ENCODE data around the gene ADRA2B. TPM values are rescaled to one million over a fixed set of nuclear protein-coding genes. Genes with fewer than 3 reads are reported as not detected.
"Not testable (repeated sequence)": the region's sequence is repeated elsewhere in the genome, so short reads cannot be mapped to it uniquely, and the experiment has no call there.

Gene ADRA2B
- total RNA-seq, 1 experiment from 2014 or later = not detected

GRCh38 chr2:96163415-96163767 lies 47.0 kb upstream of the ADRA2B start:
- no TSS peak for BruUV-seq (replicated peaks)
- ChIA-PET POLR2A (ENCODE audit: low non-redundant PET) (no interaction called here), CTCF (no interaction called here)
- H3K27me3 ChIP-seq (replicated peaks; ENCODE audit: insufficient read depth, low read depth, low read length, poor library complexity) = no peaks in the 10 kb centered on the region
- H3K9me3 ChIP-seq (ENCODE audit: low read depth, low read length, poor library complexity, severe bottlenecking) = no peaks in the 10 kb centered on the region
- TF ChIP-seq EZH2 (IDR thresholded peaks at IDR 0.05; ENCODE audit: borderline replicate concordance, low read depth, low read length, poor library complexity, severe bottlenecking) = no peak
- TF ChIP-seq CTCF (conservative IDR thresholded peaks at IDR 0.05; ENCODE audit: low read depth, low read length) = no peak
- DNase-seq (ENCODE audit: low spot score) = no peak
- no peak overlapping the region for H3K4me3 ChIP-seq (ENCODE audit: low read depth, low read length, poor library complexity, severe bottlenecking)
- intact Hi-C loops (cut with micrococcal nuclease; ENCODE audit: unreplicated experiment) = no loop called here
- no peak overlapping the region for H3K27ac ChIP-seq (ENCODE audit: low read depth, low read length, poor library complexity, severe bottlenecking)
- H3K4me1 ChIP-seq (ENCODE audit: insufficient read depth, low read length, poor library complexity, severe bottlenecking) = peaks cover 3% of the 10 kb centered on the region
- no peaks in the 10 kb centered on the region for H3K36me3 ChIP-seq (ENCODE audit: insufficient read depth, low read length, poor library complexity, severe bottlenecking)

GRCh38 chr2:96161898-96162297 lies 45.5 kb upstream of the ADRA2B start:
- no peaks in the 10 kb centered on the region for H3K9me3 ChIP-seq (ENCODE audit: low read depth, low read length, poor library complexity, severe bottlenecking)
- H3K4me1 ChIP-seq (ENCODE audit: insufficient read depth, low read length, poor library complexity, severe bottlenecking) = peaks cover 18% of the 10 kb centered on the region
- intact Hi-C loops (cut with micrococcal nuclease; ENCODE audit: unreplicated experiment) = no loop called here
- no peak for DNase-seq (ENCODE audit: low spot score)
- BruUV-seq (replicated peaks) = no TSS peak
- no peak overlapping the region for H3K27ac ChIP-seq (ENCODE audit: low read depth, low read length, poor library complexity, severe bottlenecking)
- POLR2A ChIA-PET (ENCODE audit: low non-redundant PET) = no interaction called here
- TF ChIP-seq EZH2 (IDR thresholded peaks at IDR 0.05; ENCODE audit: borderline replicate concordance, low read depth, low read length, poor library complexity, severe bottlenecking) (no peak), CTCF (conservative IDR thresholded peaks at IDR 0.05; ENCODE audit: low read depth, low read length) (no peak)
- no peak overlapping the region for H3K4me3 ChIP-seq (ENCODE audit: low read depth, low read length, poor library complexity, severe bottlenecking)
- CTCF ChIA-PET = no interaction called here
- H3K36me3 ChIP-seq (ENCODE audit: insufficient read depth, low read length, poor library complexity, severe bottlenecking) = no peaks in the 10 kb centered on the region
- H3K27me3 ChIP-seq (replicated peaks; ENCODE audit: insufficient read depth, low read depth, low read length, poor library complexity) = no peaks in the 10 kb centered on the region

GRCh38 chr2:96160366-96160765 lies 44.0 kb upstream of the ADRA2B start:
- peaks cover 20% of the 10 kb centered on the region for H3K4me1 ChIP-seq (ENCODE audit: insufficient read depth, low read length, poor library complexity, severe bottlenecking)
- H3K9me3 ChIP-seq (ENCODE audit: low read depth, low read length, poor library complexity, severe bottlenecking); H3K27me3 ChIP-seq (replicated peaks; ENCODE audit: insufficient read depth, low read depth, low read length, poor library complexity); H3K4me3 ChIP-seq (ENCODE audit: low read depth, low read length, poor library complexity, severe bottlenecking); H3K36me3 ChIP-seq (ENCODE audit: insufficient read depth, low read length, poor library complexity, severe bottlenecking); H3K27ac ChIP-seq (ENCODE audit: low read depth, low read length, poor library complexity, severe bottlenecking); POLR2A ChIA-PET (ENCODE audit: low non-redundant PET); DNase-seq (ENCODE audit: low spot score); BruUV-seq (replicated peaks); intact Hi-C loops (cut with micrococcal nuclease; ENCODE audit: unreplicated experiment); CTCF ChIA-PET: not testable (repeated sequence)

- H3K4me3 ChIP-seq (ENCODE audit: low read depth, low read length, poor library complexity, severe bottlenecking) = no peak overlapping the region
- H3K27ac ChIP-seq (ENCODE audit: low read depth, low read length, poor library complexity, severe bottlenecking) = peak overlapping the region; percentile 73
- ChIA-PET CTCF (interaction anchor here (0.6 kb wide), 1 partner anchor 196 kb away, joined by 3 read pairs; no protein-coding TSS in a partner anchor), POLR2A (ENCODE audit: low non-redundant PET) (no interaction called here)
- intact Hi-C loops (cut with micrococcal nuclease; ENCODE audit: unreplicated experiment) = no loop called here
- no peak for TF ChIP-seq EZH2 (IDR thresholded peaks at IDR 0.05; ENCODE audit: borderline replicate concordance, low read depth, low read length, poor library complexity, severe bottlenecking)
- TF ChIP-seq CTCF (conservative IDR thresholded peaks at IDR 0.05; ENCODE audit: low read depth, low read length) = no peak
- DNase-seq (ENCODE audit: low spot score) = no peak
- no TSS peak for BruUV-seq (replicated peaks)
- H3K4me1 ChIP-seq (ENCODE audit: insufficient read depth, low read length, poor library complexity, severe bottlenecking) = peaks cover 20% of the 10 kb centered on the region
- no peaks in the 10 kb centered on the region for H3K27me3 ChIP-seq (replicated peaks; ENCODE audit: insufficient read depth, low read depth, low read length, poor library complexity)
- H3K36me3 ChIP-seq (ENCODE audit: insufficient read depth, low read length, poor library complexity, severe bottlenecking) = no peaks in the 10 kb centered on the region
- no peaks in the 10 kb centered on the region for H3K9me3 ChIP-seq (ENCODE audit: low read depth, low read length, poor library complexity, severe bottlenecking)
These were observed 42.9 kb upstream of the ADRA2B start for GRCh38 chr2:96159084-96159830.
